Prostate gland (tissue), 2 donors: ENCODE results near the gene NOTUM. TPM values are rescaled to one million over a fixed set of nuclear protein-coding genes. Genes with fewer than 3 reads are reported as not detected.
A peak's percentile ranks its signal among the peaks of the same experiment; 100 is the strongest.

Source experiments
- DNase-seq: peaks from one replicate; pipeline ENCODE4 v3.0.0-alpha.2; 2019; ENCODE audit warnings: low spot score
- H3K27ac ChIP-seq, 2 donors: fragments of 200-600 bp; sonication (generic); 2 replicates each; pipeline ENCODE4 v1.5.1; 2017 to 2019
- H3K27me3 ChIP-seq: fragments of 200-600 bp; sonication (generic); replicated peaks from 2 replicates; pipeline ENCODE4 v1.5.1; 2019; ENCODE audit not compliant: insufficient read depth
- H3K36me3 ChIP-seq, 2 donors: fragments of 200-600 bp; sonication (generic); 1 replicate in 1 of 2; 2 replicates in 1 of 2; pipeline versions ENCODE4 v1.5.1 to v1.8.1; 2017 to 2019
- H3K4me1 ChIP-seq: fragments of 200-600 bp; sonication (generic); replicated peaks from 2 replicates; pipeline ENCODE4 v1.5.1; 2019
- H3K4me3 ChIP-seq, 2 donors: fragments of 200-600 bp; sonication (generic); 2 replicates each; pipeline ENCODE4 v1.5.1; 2017 to 2019
- H3K9me3 ChIP-seq: fragments of 200-600 bp; sonication (generic); 2 replicates; pipeline ENCODE4 v1.5.1; 2017
- CTCF ChIP-seq, 4 experiments: fragments of 200-600 bp in 2 of 4; fragments of 450-650 bp in 2 of 4; sonication (generic) in 2 of 4; IDR thresholded peaks; 1 replicate in 3 of 4; 2 replicates in 1 of 4; pipeline ENCODE4 v1.5.1; 2016 to 2019; ENCODE audit warnings: antibody characterized with exemption in 4 of 4, mild to moderate bottlenecking in 2 of 4, moderate library complexity in 2 of 4
- POLR2A ChIP-seq: fragments of 450-650 bp; IDR thresholded peaks from one replicate; pipeline ENCODE4 v1.6.1; 2016; ENCODE audit warnings: antibody characterized with exemption, mild to moderate bottlenecking
- POLR2AphosphoS5 ChIP-seq: sonication (generic); formaldehyde crosslinking; IDR thresholded peaks from one replicate; pipeline ENCODE4 v1.6.1; 2017; ENCODE audit warnings: antibody characterized with exemption
- WGBS: methylation state at CpG from one replicate; pipeline ENCODE4 v1.1.5; 2018; 5-methylcytosine and 5-hydroxymethylcytosine counted together
- intact Hi-C: fragments of 100-400 bp; cut with DNase I; formaldehyde crosslinking; loops from one replicate; pipeline ENCODE4 v1.14.2; 2022
- total RNA-seq, 2 donors: library from RNA; depleted of rRNA; stranded (reverse); fragments of >200 nt; gene quantifications; one replicate each; pipeline ENCODE4 v1.1.0, GENCODE V29; 2016

NOTUM gene
- total RNA-seq, 2 donors from 2014 or later: 0.50 to 8.3 TPM

GRCh38 chr17:81978524-81979298, 17.7 kb upstream of the NOTUM start:
- intact Hi-C loops: no loop called here
- H3K27ac ChIP-seq: no peak overlapping the region
- no peaks in the 10 kb centered on the region for H3K36me3 ChIP-seq
- no peak for TF ChIP-seq POLR2A
- peaks cover 4% of the 10 kb centered on the region for H3K4me1 ChIP-seq
- no peaks in the 10 kb centered on the region for H3K27me3 ChIP-seq
- no peak for DNase-seq
- H3K4me3 ChIP-seq: peak overlapping the region; percentile 87 to 90
- WGBS: 87% methylated on average over 27 of the region's 27 CpGs
- no peaks in the 10 kb centered on the region for H3K9me3 ChIP-seq

DNA sequence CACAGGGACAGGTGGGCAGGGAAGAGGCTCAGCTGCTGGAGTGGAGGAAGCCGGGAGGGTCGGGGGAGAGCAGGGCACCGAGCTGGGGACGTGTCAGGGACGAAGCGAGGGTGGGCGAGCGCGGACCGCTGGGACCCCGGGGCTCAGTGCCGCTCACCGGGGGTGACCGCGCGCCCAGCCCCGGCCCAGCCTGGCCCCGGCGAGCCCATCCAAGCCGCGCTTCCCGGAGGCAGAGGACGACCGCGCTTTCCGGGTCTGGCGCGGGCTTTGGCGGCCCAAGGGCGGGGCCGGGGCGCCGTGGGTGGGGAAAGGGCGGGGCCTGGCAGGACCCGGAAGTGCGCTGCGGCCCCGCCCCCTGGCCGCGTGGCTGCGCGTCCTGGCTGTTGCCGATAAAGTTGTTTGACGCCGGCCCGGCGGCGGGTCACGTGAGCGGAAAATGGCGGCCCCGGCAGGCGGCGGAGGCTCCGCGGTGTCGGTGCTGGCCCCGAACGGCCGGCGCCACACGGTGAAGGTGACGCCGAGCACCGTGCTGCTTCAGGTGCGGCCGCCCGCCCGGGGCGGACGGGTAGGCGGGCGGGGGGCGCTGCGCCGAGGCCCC, 16.3 kb upstream of the NOTUM start, which contains the start of gene ASPSCR1:
TSS of gene ASPSCR1 (plus strand) at position 419 of the 598 bp plus-strand sequence. CDS start at position 437, 18 bp downstream.
- intact Hi-C loops: no loop called here
- peaks cover 4% of the 10 kb centered on the region for H3K4me1 ChIP-seq
- H3K27me3 ChIP-seq: no peaks in the 10 kb centered on the region
- peak within 1 kb of the TSS; percentile 75 to 94 for H3K27ac ChIP-seq
- no peaks in the 10 kb centered on the region for H3K36me3 ChIP-seq
- no peaks in the 10 kb centered on the region for H3K9me3 ChIP-seq
- TF ChIP-seq POLR2A (peak; percentile 85), CTCF (IDR thresholded peaks at IDR 0.05) (peak in 1 of 4 experiments; percentile 20), POLR2AphosphoS5 (peak; percentile 52)
- peak; percentile 88 for DNase-seq
- under 1% methylated on average over 51 of the region's 76 CpGs for WGBS
- peak within 1 kb of the TSS; percentile 87 to 90 for H3K4me3 ChIP-seq

DNA sequence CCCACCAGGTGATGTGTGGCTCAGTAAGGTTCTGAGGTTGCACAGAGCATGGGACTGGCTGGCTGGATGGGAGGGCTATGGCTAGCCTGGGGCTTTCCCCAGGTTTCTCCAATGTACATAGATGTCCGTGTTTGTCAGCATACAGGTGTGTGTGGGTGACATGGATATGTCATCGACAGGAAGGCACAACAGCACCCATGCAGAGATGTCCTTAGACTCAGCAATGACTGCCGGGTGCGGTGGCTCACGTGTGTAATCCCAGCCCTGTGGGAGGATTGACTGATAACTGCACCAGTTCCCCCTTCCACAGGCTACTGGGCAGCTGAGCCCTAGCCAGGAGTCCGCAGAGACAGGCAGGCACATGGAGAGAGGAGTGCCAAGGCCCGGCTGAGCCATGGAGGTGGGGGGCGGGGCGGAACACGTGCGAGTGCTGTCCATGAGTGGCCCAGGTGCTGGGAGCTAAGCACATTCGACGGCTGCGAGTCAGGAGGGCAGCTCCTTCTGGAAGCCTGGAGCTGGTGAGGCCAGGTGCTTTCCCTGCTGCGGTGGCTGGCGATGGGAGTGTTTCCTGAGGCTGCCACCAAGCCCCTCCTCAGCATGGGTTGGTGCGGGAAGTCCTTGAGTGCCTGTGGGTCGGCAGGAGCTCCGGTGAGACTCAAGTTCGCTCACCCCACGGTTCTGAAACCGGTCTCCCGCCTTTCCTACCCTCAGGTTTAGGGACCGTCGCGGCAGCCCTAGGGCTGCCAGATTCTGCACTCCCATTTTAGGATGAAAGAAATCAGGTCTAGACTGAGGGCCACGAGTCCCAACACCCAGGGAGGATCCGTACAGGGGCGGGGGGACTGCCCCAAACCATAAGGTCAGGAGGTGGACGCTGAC, 15.6 kb upstream of the NOTUM start:
- H3K4me1 ChIP-seq: peaks cover 4% of the 10 kb centered on the region
- intact Hi-C loops: no loop called here
- H3K4me3 ChIP-seq: peak overlapping the region; percentile 87 to 90
- no peaks in the 10 kb centered on the region for H3K27me3 ChIP-seq
- peak overlapping the region; percentile 75 to 94 for H3K27ac ChIP-seq
- no peak for TF ChIP-seq POLR2AphosphoS5
- TF ChIP-seq CTCF (IDR thresholded peaks at IDR 0.05): no peak
- no peak for TF ChIP-seq POLR2A
- WGBS: 22% methylated on average over 30 of the region's 30 CpGs
- no peak for DNase-seq
- H3K36me3 ChIP-seq: no peaks in the 10 kb centered on the region
- no peaks in the 10 kb centered on the region for H3K9me3 ChIP-seq

- intact Hi-C loops: no loop called here
- Histone ChIP-seq H3K4me1 (peaks cover under 1% of the 10 kb centered on the region), H3K9me3 (no peaks in the 10 kb centered on the region), H3K27ac (no peak overlapping the region), H3K36me3 (no peaks in the 10 kb centered on the region), H3K27me3 (no peaks in the 10 kb centered on the region), H3K4me3 (no peak overlapping the region)
- DNase-seq: no peak
- TF ChIP-seq POLR2A (no peak), CTCF (IDR thresholded peaks at IDR 0.05) (no peak), POLR2AphosphoS5 (no peak)
Measured at GRCh38 chr17:81973432-81973831, 12.4 kb upstream of the NOTUM start.
